Fibroblast of lung (primary cell): ENCODE measurements around the gene PARS2. TPM values are rescaled to one million over a fixed set of nuclear protein-coding genes. Genes with fewer than 3 reads are reported as not detected.

Experiments
- DNase-seq, 2 donors: peaks; one replicate each; pipeline versions ENCODE4 v3.0.0 to v3.0.0-alpha.2; 2010; ENCODE audit warnings: low read depth in 2 of 2
- H2AFZ ChIP-seq: 2 replicates; pipeline ENCODE4 v1.5.1; 2012; ENCODE audit warnings: low read length, control low read depth, inconsistent platforms
- H3K27ac ChIP-seq: 2 replicates; pipeline ENCODE4 v1.5.1; 2011; ENCODE audit warnings: low read length, control low read depth; ENCODE audit not compliant: insufficient read depth
- H3K27me3 ChIP-seq: 2 replicates; pipeline ENCODE4 v1.5.1; 2011; ENCODE audit warnings: mild to moderate bottlenecking, low read length; ENCODE audit not compliant: control insufficient read depth, insufficient read depth
- H3K36me3 ChIP-seq: 2 replicates; pipeline ENCODE4 v1.5.1; 2011; ENCODE audit warnings: low read length; ENCODE audit not compliant: control insufficient read depth, insufficient read depth
- H3K4me1 ChIP-seq: 2 replicates; pipeline ENCODE4 v1.5.1; 2011; ENCODE audit warnings: low read length; ENCODE audit not compliant: control insufficient read depth, insufficient read depth; ENCODE audit errors: extremely low read depth
- H3K4me2 ChIP-seq: 2 replicates; pipeline ENCODE4 v1.5.1; 2011; ENCODE audit warnings: low read length, control low read depth; ENCODE audit not compliant: insufficient read depth; ENCODE audit errors: extremely low read depth
- H3K4me3 ChIP-seq, 4 experiments: fragments of 200-600 bp in 1 of 4; sonication (generic) in 1 of 4; replicated peaks in 1 of 4; 2 replicates each; pipeline ENCODE4 v1.5.1; 2011 to 2016; ENCODE audit warnings: low read length in 4 of 4, low read depth in 3 of 4, mild to moderate bottlenecking in 3 of 4, control low read depth in 2 of 4, inconsistent platforms in 1 of 4, mixed read lengths in 1 of 4; ENCODE audit not compliant: insufficient read depth in 1 of 4; ENCODE audit errors: control extremely low read depth in 1 of 4
- H3K79me2 ChIP-seq: 2 replicates; pipeline ENCODE4 v1.5.1; 2012; ENCODE audit warnings: mild to moderate bottlenecking, low read length, inconsistent platforms; ENCODE audit not compliant: control insufficient read depth, insufficient read depth
- H3K9ac ChIP-seq: 2 replicates; pipeline ENCODE4 v1.5.1; 2011; ENCODE audit warnings: mild to moderate bottlenecking, low read length, control low read depth; ENCODE audit not compliant: insufficient read depth
- H3K9me3 ChIP-seq: 2 replicates; pipeline ENCODE4 v1.5.1; 2012; ENCODE audit warnings: low read depth, low read length; ENCODE audit not compliant: control insufficient read depth, insufficient read depth
- H4K20me1 ChIP-seq: 2 replicates; pipeline ENCODE4 v1.5.1; 2011; ENCODE audit warnings: low read length; ENCODE audit not compliant: control insufficient read depth, insufficient read depth; ENCODE audit errors: extremely low read depth
- CTCF ChIP-seq, 2 donors: IDR thresholded peaks in 1 of 2; conservative IDR thresholded peaks in 1 of 2; 1 replicate in 1 of 2; 2 replicates in 1 of 2; pipeline ENCODE4 v1.5.1; 2011 to 2012; ENCODE audit warnings: low read length in 2 of 2, control low read depth in 1 of 2, inconsistent platforms in 1 of 2, low read depth in 1 of 2, mild to moderate bottlenecking in 1 of 2
- EZH2 ChIP-seq: IDR thresholded peaks from 2 replicates; pipeline ENCODE4 v1.5.1; 2012; ENCODE audit warnings: low read length, control low read depth, mild to moderate bottlenecking; ENCODE audit errors: missing control alignments
- polyA plus RNA-seq, 2 donors: library from polyadenylated mRNA; depleted of rRNA in 1 of 2; stranded (reverse) in 1 of 2; unstranded in 1 of 2; fragments of >200 nt; gene quantifications; 2 replicates each; pipeline ENCODE4 v1.2.1, GENCODE V29; 2011 to 2012; ENCODE audit warnings: missing spikeins in 1 of 2
- total RNA-seq: library from RNA; depleted of rRNA; stranded (reverse); fragments of >200 nt; gene quantifications from 2 replicates; pipeline ENCODE4 v1.2.1, GENCODE V29; 2014

The PARS2 gene
- total and polyA plus RNA-seq, 2 donors (not counting 1 experiment from before 2014, with no cell fraction given): 3.4 to 5.4 TPM

- H3K4me3 ChIP-seq: no peak overlapping the region
- H3K4me1 ChIP-seq: no peaks in the 10 kb centered on the region
- no peak for DNase-seq
- H3K9ac ChIP-seq: no peak overlapping the region
- no peak overlapping the region for H2AFZ ChIP-seq
- no peak overlapping the region for H3K4me2 ChIP-seq
- H3K36me3 ChIP-seq: no peaks in the 10 kb centered on the region
- no peaks in the 10 kb centered on the region for H4K20me1 ChIP-seq
- no peaks in the 10 kb centered on the region for H3K79me2 ChIP-seq
- no peak for TF ChIP-seq CTCF (conservative IDR thresholded peaks at IDR 0.05 in 1 of 2, IDR thresholded peaks at IDR 0.05 in 1 of 2; ENCODE audit: low read depth in 1 of 2, low read length in 2 of 2)
- TF ChIP-seq EZH2: no peak
- H3K9me3 ChIP-seq: no peaks in the 10 kb centered on the region
- peaks cover 3% of the 10 kb centered on the region for H3K27me3 ChIP-seq
- no peak overlapping the region for H3K27ac ChIP-seq
Observed at GRCh38 chr1:54708385-54708784, 55.9 kb downstream of the PARS2 start.

Other genes starting within 250 kb of the PARS2 start
- gene ACOT11, start 216.3 kb downstream of the PARS2 start, total RNA-seq: 0.77 and 2.5 TPM in 2 replicates
- gene ACOT11, start 216.3 kb downstream of the PARS2 start, polyA plus RNA-seq: 0.73 and 1.4 TPM in 2 replicates
- not detected in 2 replicates for gene FAM151A, start 141.0 kb downstream of the PARS2 start, total RNA-seq
- not detected in 2 replicates for gene FAM151A, start 141.0 kb downstream of the PARS2 start, polyA plus RNA-seq
- under 0.01 and 0.33 TPM in 2 replicates for gene MROH7, start 122.7 kb downstream of the PARS2 start, total RNA-seq
- 0.01 TPM in 1 of 2 replicates, not detected in the other for gene MROH7, start 122.7 kb downstream of the PARS2 start, polyA plus RNA-seq
- 18.2 and 19.3 TPM in 2 replicates for gene TTC4, start 48.7 kb downstream of the PARS2 start, total RNA-seq
- 19.8 and 30.5 TPM in 2 replicates for gene TTC4, start 48.7 kb downstream of the PARS2 start, polyA plus RNA-seq
- gene TTC22, start 36.8 kb upstream of the PARS2 start, total RNA-seq: not detected in 2 replicates
- gene TTC22, start 36.8 kb upstream of the PARS2 start, polyA plus RNA-seq: not detected in 2 replicates
- 98.9 and 329 TPM in 2 replicates for gene DHCR24, start 122.7 kb upstream of the PARS2 start, total RNA-seq
- gene DHCR24, start 122.7 kb upstream of the PARS2 start, polyA plus RNA-seq: 217 and 314 TPM in 2 replicates
- gene TMEM61, start 216.1 kb upstream of the PARS2 start, total RNA-seq: not detected in 2 replicates
- not detected in 2 replicates for gene TMEM61, start 216.1 kb upstream of the PARS2 start, polyA plus RNA-seq
- gene BSND, start 234.4 kb upstream of the PARS2 start, total RNA-seq: not detected in 2 replicates
- not detected in 2 replicates for gene BSND, start 234.4 kb upstream of the PARS2 start, polyA plus RNA-seq